HepG2 (cell line): ENCODE measurements around the gene C11orf24. TPM values are rescaled to one million over a fixed set of nuclear protein-coding genes. Genes with fewer than 3 reads are reported as not detected.
A peak's percentile ranks its signal among the peaks of the same experiment; 100 is the strongest.

ENCODE experiments used
- BRCA1 ChIP-seq: sonication (generic); formaldehyde crosslinking; IDR thresholded peaks from 2 replicates; pipeline ENCODE4 v1.4.0; 2020; ENCODE audit warnings: missing genetic modification reagents
- BRD4 ChIP-seq: sonication (generic); formaldehyde crosslinking; IDR thresholded peaks from 2 replicates; pipeline ENCODE4 v1.4.0; 2020; ENCODE audit warnings: missing genetic modification reagents
- IRF9 ChIP-seq: sonication (generic); formaldehyde crosslinking; IDR thresholded peaks from 2 replicates; pipeline ENCODE4 v1.8.0; 2022; ENCODE audit warnings: missing genetic modification reagents, mild to moderate bottlenecking, borderline replicate concordance
- MED8 ChIP-seq: sonication (generic); formaldehyde crosslinking; IDR thresholded peaks from 2 replicates; pipeline ENCODE4 v1.8.1; 2023; ENCODE audit warnings: mild to moderate bottlenecking, missing genetic modification reagents; ENCODE audit not compliant: insufficient replicate concordance
- MTA1 ChIP-seq: sonication (generic); formaldehyde crosslinking; IDR thresholded peaks from 2 replicates; pipeline ENCODE4 v1.4.0; 2020; ENCODE audit warnings: missing genetic modification reagents, mild to moderate bottlenecking, borderline replicate concordance
- MTF1 ChIP-seq: sonication (generic); formaldehyde crosslinking; IDR thresholded peaks from 2 replicates; pipeline ENCODE4 v1.5.0; 2020; ENCODE audit warnings: missing genetic modification reagents
- NR2C2 ChIP-seq: sonication (generic); formaldehyde crosslinking; IDR thresholded peaks from 2 replicates; pipeline ENCODE4 v1.4.0; 2020; ENCODE audit warnings: missing genetic modification reagents, mild to moderate bottlenecking, moderate library complexity, borderline replicate concordance
- PHF20 ChIP-seq: sonication (generic); formaldehyde crosslinking; IDR thresholded peaks from 2 replicates; pipeline ENCODE4 v1.5.0; 2020; ENCODE audit warnings: mild to moderate bottlenecking, missing genetic modification reagents
- PITX1 ChIP-seq: sonication (generic); formaldehyde crosslinking; IDR thresholded peaks from 2 replicates; pipeline ENCODE4 v1.5.1; 2020; ENCODE audit warnings: mild to moderate bottlenecking, missing genetic modification reagents
- RCOR2 ChIP-seq: IDR thresholded peaks from 2 replicates; pipeline ENCODE4 v1.6.1; 2016; ENCODE audit warnings: missing biosample characterization, missing genetic modification reagents
- THYN1 ChIP-seq: sonication (generic); formaldehyde crosslinking; IDR thresholded peaks from 2 replicates; pipeline ENCODE4 v1.8.1; 2023; ENCODE audit warnings: low read depth, mild to moderate bottlenecking, moderate library complexity, missing genetic modification reagents, borderline replicate concordance
- WIZ ChIP-seq: sonication (generic); formaldehyde crosslinking; IDR thresholded peaks from 2 replicates; pipeline ENCODE4 v1.5.1; 2020; ENCODE audit warnings: mild to moderate bottlenecking, missing genetic modification reagents
- ZC3H13 ChIP-seq: sonication (generic); formaldehyde crosslinking; IDR thresholded peaks from 2 replicates; pipeline ENCODE4 v1.8.1; 2023; ENCODE audit warnings: mild to moderate bottlenecking, missing genetic modification reagents, moderate library complexity
- ZMYM4 ChIP-seq: sonication (generic); formaldehyde crosslinking; IDR thresholded peaks from 2 replicates; pipeline ENCODE4 v1.8.1; 2023; ENCODE audit warnings: mild to moderate bottlenecking, missing genetic modification reagents
- ZNF121 ChIP-seq: sonication (generic); formaldehyde crosslinking; IDR thresholded peaks from 2 replicates; pipeline ENCODE4 v1.5.0; 2020; ENCODE audit warnings: mild to moderate bottlenecking, missing genetic modification reagents
- ZNF180 ChIP-seq: sonication (generic); formaldehyde crosslinking; IDR thresholded peaks from 2 replicates; pipeline ENCODE4 v1.4.0; 2020; ENCODE audit warnings: low read depth, missing genetic modification reagents, borderline replicate concordance
- ZNF256 ChIP-seq: sonication (generic); formaldehyde crosslinking; conservative IDR thresholded peaks from 2 replicates; pipeline ENCODE4 v1.4.0; 2020; ENCODE audit warnings: missing genetic modification reagents
- ZNF263 ChIP-seq: sonication (generic); formaldehyde crosslinking; IDR thresholded peaks from 2 replicates; pipeline ENCODE4 v1.4.0; 2020; ENCODE audit warnings: missing genetic modification reagents
- ZNF282 ChIP-seq: fragments of 450-650 bp; IDR thresholded peaks from 2 replicates; pipeline ENCODE4 v1.6.1; 2018; ENCODE audit not compliant: partially characterized antibody
- ZNF30 ChIP-seq: sonication (generic); formaldehyde crosslinking; IDR thresholded peaks from 2 replicates; pipeline ENCODE4 v1.5.0; 2020; ENCODE audit warnings: mild to moderate bottlenecking, missing genetic modification reagents
- ZNF333 ChIP-seq: sonication (generic); formaldehyde crosslinking; IDR thresholded peaks from 2 replicates; pipeline ENCODE4 v1.4.0; 2020; ENCODE audit warnings: mild to moderate bottlenecking, missing genetic modification reagents, borderline replicate concordance
- ZNF33A ChIP-seq: sonication (generic); formaldehyde crosslinking; IDR thresholded peaks from 2 replicates; pipeline ENCODE4 v1.5.1; 2020; ENCODE audit warnings: missing genetic modification reagents, mild to moderate bottlenecking, moderate library complexity, borderline replicate concordance
- ZNF564 ChIP-seq: sonication (generic); formaldehyde crosslinking; IDR thresholded peaks from 2 replicates; pipeline ENCODE4 v1.8.1; 2023; ENCODE audit warnings: mild to moderate bottlenecking, missing genetic modification reagents
- ZNF580 ChIP-seq: IDR thresholded peaks from 2 replicates; pipeline ENCODE4 v1.6.1; 2016; ENCODE audit warnings: low read depth, borderline replicate concordance
- polyA plus RNA-seq, 8 experiments: library from polyadenylated mRNA; depleted of rRNA in 3 of 8; stranded (reverse) in 7 of 8; unstranded in 1 of 8; fragments of >200 nt; fragmentation: Illumina TruSeq in 4 of 8; extraction: Trizol in 4 of 8; gene quantifications; 2 replicates each; pipeline versions ENCODE4 v1.2.1 to v1.2.3, GENCODE V29; 2011 to 2016; ENCODE audit warnings: low read depth in 4 of 8, missing spikeins in 1 of 8, mixed read lengths in 1 of 8; ENCODE audit not compliant: insufficient read depth in 1 of 8
- total RNA-seq, 5 experiments: library from RNA; depleted of rRNA; stranded (reverse); fragments of >200 nt; fragmentation: Illumina TruSeq; extraction: Trizol; gene quantifications; 2 replicates each; pipeline ENCODE4 v1.2.3, GENCODE V29; 2016; ENCODE audit warnings: low read depth in 1 of 5
- TF ChIP-seq, protein P1 (sequence below): sonication (generic); formaldehyde crosslinking; IDR thresholded peaks from 2 replicates; pipeline ENCODE4 v1.9.0; 2021; ENCODE audit warnings: missing genetic modification reagents, mild to moderate bottlenecking, borderline replicate concordance
- TF ChIP-seq, protein P2 (sequence below): sonication (generic); formaldehyde crosslinking; IDR thresholded peaks from 2 replicates; pipeline ENCODE4 v1.4.0; 2020; ENCODE audit warnings: missing genetic modification reagents, mild to moderate bottlenecking, borderline replicate concordance

Gene C11orf24
- total and polyA plus RNA-seq, 2 of the 13 experiments (the other 11 are each of a cell fraction or from before 2014, with no cell fraction given) = 52.9 to 55.5 TPM

DNA sequence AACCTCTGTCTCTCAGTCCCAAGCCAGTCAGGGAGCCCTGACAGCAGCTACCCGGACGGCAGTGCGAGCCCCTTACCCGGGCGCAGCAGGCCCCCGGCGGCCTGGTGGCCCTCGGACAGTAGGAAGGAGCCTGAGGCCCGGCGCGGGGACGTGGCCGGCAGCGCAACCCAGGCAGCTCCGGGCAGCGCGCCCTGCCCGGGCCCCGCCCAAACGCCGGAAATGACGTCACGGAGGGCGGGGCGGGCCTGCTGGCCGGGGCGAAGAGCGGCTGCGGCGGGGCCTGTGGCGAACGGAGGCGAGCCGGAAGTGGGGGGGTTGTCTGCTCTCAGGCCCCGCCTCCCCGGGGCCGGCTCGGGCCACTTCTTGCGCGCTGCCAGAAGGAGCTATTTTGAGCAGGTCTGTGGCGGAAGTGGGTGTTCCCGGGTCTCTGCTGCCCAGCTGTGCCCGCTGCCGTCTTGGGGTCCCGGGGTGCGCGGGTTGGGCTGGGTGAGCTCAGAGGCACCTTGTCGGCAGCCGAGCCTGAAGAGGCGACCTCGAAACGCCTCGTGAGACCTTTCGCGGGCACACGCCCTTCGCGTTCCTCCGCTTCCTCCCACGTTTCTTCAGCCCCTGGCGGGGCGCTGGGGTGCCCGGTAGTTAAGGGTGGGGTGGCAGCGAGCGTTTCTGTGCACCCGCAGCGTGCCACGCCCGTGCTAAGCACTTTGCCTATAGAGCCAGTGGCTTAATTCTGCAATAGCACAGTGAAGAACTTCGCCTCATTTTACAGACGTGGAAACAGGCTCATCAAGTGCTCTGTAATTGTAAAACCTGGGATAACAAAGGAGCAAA lies at the start of gene C11orf24 (continued):
- no peak for TF ChIP-seq ZNF282
- no peak for TF ChIP-seq RCOR2 (CRISPR knock-in tag)
- peak; percentile 55; the same call in 1 of the 2 replicates for TF ChIP-seq ZNF121 (CRISPR knock-in tag)
- no peak for TF ChIP-seq ZNF580
- TF ChIP-seq WIZ (CRISPR knock-in tag) = no peak
- TF ChIP-seq, protein P1, sequence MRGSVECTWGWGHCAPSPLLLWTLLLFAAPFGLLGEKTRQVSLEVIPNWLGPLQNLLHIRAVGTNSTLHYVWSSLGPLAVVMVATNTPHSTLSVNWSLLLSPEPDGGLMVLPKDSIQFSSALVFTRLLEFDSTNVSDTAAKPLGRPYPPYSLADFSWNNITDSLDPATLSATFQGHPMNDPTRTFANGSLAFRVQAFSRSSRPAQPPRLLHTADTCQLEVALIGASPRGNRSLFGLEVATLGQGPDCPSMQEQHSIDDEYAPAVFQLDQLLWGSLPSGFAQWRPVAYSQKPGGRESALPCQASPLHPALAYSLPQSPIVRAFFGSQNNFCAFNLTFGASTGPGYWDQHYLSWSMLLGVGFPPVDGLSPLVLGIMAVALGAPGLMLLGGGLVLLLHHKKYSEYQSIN (CRISPR knock-in tag) = no peak
- TF ChIP-seq PITX1 (CRISPR knock-in tag) = peak; percentile 50
- peak; percentile 70; the same call in 1 of the 2 replicates for TF ChIP-seq ZMYM4 (CRISPR knock-in tag)
- no peak for TF ChIP-seq MTA1 (CRISPR knock-in tag)
- TF ChIP-seq MTF1 (CRISPR knock-in tag) = no peak
- TF ChIP-seq IRF9 = peak; percentile 50
- TF ChIP-seq ZC3H13 (CRISPR knock-in tag) = no peak
- TF ChIP-seq THYN1 (CRISPR knock-in tag) = no peak
- peak; percentile 52 for TF ChIP-seq ZNF333 (CRISPR knock-in tag)
- no peak; the same call in 1 of the 2 replicates for TF ChIP-seq ZNF263 (CRISPR knock-in tag)
- TF ChIP-seq ZNF180 (CRISPR knock-in tag) = peak; percentile 89; the same call in 1 of the 2 replicates
- TF ChIP-seq NR2C2 = peak; percentile 17; the same call in 1 of the 2 replicates
- TF ChIP-seq ZNF564 (CRISPR knock-in tag) = no peak
- 0 out of 2 replicates have a peak, but pooled peaks have one; percentile 74 for TF ChIP-seq BRD4 (CRISPR knock-in tag)
- no peak for TF ChIP-seq ZNF33A (CRISPR knock-in tag)
- TF ChIP-seq MED8 (CRISPR knock-in tag) = no peak
- TF ChIP-seq, protein P2, sequence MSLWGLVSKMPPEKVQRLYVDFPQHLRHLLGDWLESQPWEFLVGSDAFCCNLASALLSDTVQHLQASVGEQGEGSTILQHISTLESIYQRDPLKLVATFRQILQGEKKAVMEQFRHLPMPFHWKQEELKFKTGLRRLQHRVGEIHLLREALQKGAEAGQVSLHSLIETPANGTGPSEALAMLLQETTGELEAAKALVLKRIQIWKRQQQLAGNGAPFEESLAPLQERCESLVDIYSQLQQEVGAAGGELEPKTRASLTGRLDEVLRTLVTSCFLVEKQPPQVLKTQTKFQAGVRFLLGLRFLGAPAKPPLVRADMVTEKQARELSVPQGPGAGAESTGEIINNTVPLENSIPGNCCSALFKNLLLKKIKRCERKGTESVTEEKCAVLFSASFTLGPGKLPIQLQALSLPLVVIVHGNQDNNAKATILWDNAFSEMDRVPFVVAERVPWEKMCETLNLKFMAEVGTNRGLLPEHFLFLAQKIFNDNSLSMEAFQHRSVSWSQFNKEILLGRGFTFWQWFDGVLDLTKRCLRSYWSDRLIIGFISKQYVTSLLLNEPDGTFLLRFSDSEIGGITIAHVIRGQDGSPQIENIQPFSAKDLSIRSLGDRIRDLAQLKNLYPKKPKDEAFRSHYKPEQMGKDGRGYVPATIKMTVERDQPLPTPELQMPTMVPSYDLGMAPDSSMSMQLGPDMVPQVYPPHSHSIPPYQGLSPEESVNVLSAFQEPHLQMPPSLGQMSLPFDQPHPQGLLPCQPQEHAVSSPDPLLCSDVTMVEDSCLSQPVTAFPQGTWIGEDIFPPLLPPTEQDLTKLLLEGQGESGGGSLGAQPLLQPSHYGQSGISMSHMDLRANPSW (CRISPR knock-in tag) = no peak
- no peak for TF ChIP-seq BRCA1 (CRISPR knock-in tag)
- TF ChIP-seq ZNF30 (CRISPR knock-in tag) = 0 out of 2 replicates have a peak, but pooled peaks have one; percentile 60
- no peak for TF ChIP-seq ZNF256 (CRISPR knock-in tag)
- no peak; the same call in none of the 2 replicates for TF ChIP-seq PHF20 (CRISPR knock-in tag)
